IMR-90 (cell line): ENCODE results near the gene CAPN5. TPM values are rescaled to one million over a fixed set of nuclear protein-coding genes. Genes with fewer than 3 reads are reported as not detected.

Experiments
- ATAC-seq: fragments of 200-7000 bp; cut with Tn5 transposase; 2 replicates; pipeline ENCODE4 v1.9.1; 2020; ENCODE audit warnings: low read depth, mild to moderate bottlenecking, moderate library complexity
- BruUV-seq: library from RNA; stranded (reverse); fragments of 400-500 nt; replicated peaks from 2 replicates; lab custom pipeline; 2021; lab: Mats Ljungman, UMichigan
- CTCF ChIA-PET: fragments of 300-600 bp; formaldehyde crosslinking; extraction: SDS; loops from one replicate; lab custom pipeline; 2021; ENCODE audit warnings: antibody characterized with exemption; lab: Yijun Ruan, JAX
- POLR2A ChIA-PET: fragments of 300-600 bp; sonication (Branson Sonifier 250); formaldehyde crosslinking; loops from one replicate; lab custom pipeline; 2022; ENCODE audit warnings: antibody characterized with exemption; ENCODE audit not compliant: unreplicated experiment; lab: Charles Lee
- DNase-seq: peaks from one replicate; pipeline ENCODE4 v3.0.0; 2013
- H2AFZ ChIP-seq: replicated peaks from 2 replicates; pipeline ENCODE3; 2013; ENCODE audit warnings: low read length, mild to moderate bottlenecking; ENCODE audit not compliant: poor library complexity
- H2AK5ac ChIP-seq: 2 replicates; pipeline ENCODE4 v1.6.1; 2013; ENCODE audit warnings: low read depth, low read length, inconsistent platforms
- H2AK9ac ChIP-seq: replicated peaks from 2 replicates; pipeline ENCODE3; 2013; ENCODE audit warnings: mild to moderate bottlenecking, low read depth, low read length, moderate library complexity; ENCODE audit not compliant: poor library complexity
- H2BK120ac ChIP-seq: 2 replicates; pipeline ENCODE4 v1.6.1; 2013; ENCODE audit warnings: low read depth, low read length, inconsistent platforms
- H2BK15ac ChIP-seq: 3 replicates; pipeline ENCODE4 v1.6.1; 2013; ENCODE audit warnings: low read depth, low read length, inconsistent platforms
- H2BK20ac ChIP-seq: 2 replicates; pipeline ENCODE4 v1.6.1; 2013; ENCODE audit warnings: low read depth, mild to moderate bottlenecking, inconsistent platforms, low read length, moderate library complexity
- H2BK5ac ChIP-seq: 2 replicates; pipeline ENCODE4 v1.6.1; 2013; ENCODE audit warnings: mild to moderate bottlenecking, low read depth, low read length, inconsistent platforms; ENCODE audit not compliant: poor library complexity, severe bottlenecking
- H3K14ac ChIP-seq: replicated peaks from 2 replicates; pipeline ENCODE4 v1.6.1; 2013; ENCODE audit warnings: low read depth, low read length, inconsistent platforms
- H3K18ac ChIP-seq: 2 replicates; pipeline ENCODE4 v1.6.1; 2013; ENCODE audit warnings: low read depth, low read length, control low read depth
- H3K23ac ChIP-seq: 2 replicates; pipeline ENCODE4 v1.6.1; 2013; ENCODE audit warnings: low read depth, low read length, inconsistent platforms
- H3K27ac ChIP-seq: 2 replicates; pipeline ENCODE4 v1.5.1; 2013; ENCODE audit warnings: mild to moderate bottlenecking, control low read depth, low read length; ENCODE audit not compliant: insufficient read depth
- H3K27me3 ChIP-seq: 2 replicates; pipeline ENCODE4 v1.6.1; 2013; ENCODE audit warnings: low read length; ENCODE audit not compliant: control insufficient read depth, insufficient read depth
- H3K36me3 ChIP-seq: 2 replicates; pipeline ENCODE4 v1.6.1; 2013; ENCODE audit warnings: low read length, mixed read lengths; ENCODE audit not compliant: control insufficient read depth, insufficient read depth
- H3K4ac ChIP-seq: 2 replicates; pipeline ENCODE4 v1.6.1; 2013; ENCODE audit warnings: low read depth, low read length, inconsistent platforms
- H3K4me1 ChIP-seq: 2 replicates; pipeline ENCODE4 v1.6.1; 2013; ENCODE audit warnings: low read length, mixed read lengths; ENCODE audit not compliant: control insufficient read depth, insufficient read depth
- H3K4me2 ChIP-seq: 2 replicates; pipeline ENCODE4 v1.6.1; 2013; ENCODE audit warnings: low read depth, mild to moderate bottlenecking, control low read depth, low read length, moderate library complexity
- H3K4me3 ChIP-seq: 2 replicates; pipeline ENCODE4 v1.5.1; 2013; ENCODE audit warnings: low read depth, mild to moderate bottlenecking, control low read depth, low read length, moderate library complexity; ENCODE audit not compliant: insufficient read depth
- H3K56ac ChIP-seq: 2 replicates; pipeline ENCODE4 v1.6.1; 2013; ENCODE audit warnings: low read length, inconsistent platforms; ENCODE audit not compliant: insufficient read depth; ENCODE audit errors: extremely low read depth
- H3K79me1 ChIP-seq, 2 experiments: 2 replicates each; pipeline ENCODE4 v1.6.1; 2013; ENCODE audit warnings: low read length in 2 of 2, inconsistent platforms in 1 of 2, low read depth in 1 of 2
- H3K9ac ChIP-seq: 2 replicates; pipeline ENCODE4 v1.6.1; 2013; ENCODE audit warnings: low read depth, low read length, control low read depth
- H3K9me1 ChIP-seq: 2 replicates; pipeline ENCODE4 v1.6.1; 2013; ENCODE audit warnings: low read length, inconsistent platforms; ENCODE audit not compliant: insufficient read depth
- H3K9me3 ChIP-seq: 2 replicates; pipeline ENCODE4 v1.6.1; 2013; ENCODE audit warnings: low read length; ENCODE audit not compliant: control insufficient read depth, insufficient read depth
- H4K20me1 ChIP-seq: 2 replicates; pipeline ENCODE4 v1.6.1; 2013; ENCODE audit warnings: low read length, inconsistent platforms; ENCODE audit not compliant: insufficient read depth
- H4K5ac ChIP-seq: 2 replicates; pipeline ENCODE4 v1.6.1; 2013; ENCODE audit warnings: mild to moderate bottlenecking, low read depth, low read length, control low read depth
- H4K8ac ChIP-seq, 2 experiments: 2 replicates each; pipeline ENCODE4 v1.6.1; 2013; ENCODE audit warnings: low read depth in 2 of 2, low read length in 2 of 2, control low read depth in 1 of 2, inconsistent platforms in 1 of 2
- H4K91ac ChIP-seq: 2 replicates; pipeline ENCODE4 v1.6.1; 2013; ENCODE audit warnings: low read depth, low read length, inconsistent platforms; ENCODE audit not compliant: insufficient read depth
- WGBS, 2 experiments: methylation state at CpG; one replicate each; pipeline versions ENCODE4 v1.1.5 to v1.1.7; 2013; ENCODE audit warnings: missing lambda C conversion rate in 2 of 2; ENCODE audit not compliant: insufficient read length in 1 of 2; ENCODE audit errors: extremely low coverage in 2 of 2; 5-methylcytosine and 5-hydroxymethylcytosine counted together
- dilution Hi-C: fragments of 300-500 bp; cut with HindIII; formaldehyde crosslinking; loops from one replicate; pipeline ENCODE4 v1.14.3; 2018; ENCODE audit warnings: low sequenced_read_pairs; ENCODE audit not compliant: unreplicated experiment
- in situ Hi-C: fragments of 300-500 bp; cut with MboI; formaldehyde crosslinking; loops from 3 replicates; pipeline ENCODE4 v1.14.3; 2019; ENCODE audit warnings: low sequenced_read_pairs, inconsistent platforms, mixed read lengths
- intact Hi-C: fragments of 100-400 bp; cut with micrococcal nuclease; formaldehyde crosslinking; loops from 2 replicates; pipeline ENCODE4 v1.10.0; 2022
- polyA plus RNA-seq, 3 experiments: library from polyadenylated mRNA; depleted of rRNA; stranded (reverse); fragments of >200 nt; gene quantifications; 2 replicates each; pipeline ENCODE4 v1.2.3, GENCODE V29; 2012; ENCODE audit warnings: low replicate concordance in 1 of 3
- total RNA-seq: library from RNA; depleted of rRNA; stranded (reverse); fragments of >200 nt; gene quantifications from 2 replicates; pipeline ENCODE4 v1.2.3, GENCODE V29; 2012
- TF ChIP-seq, protein P1 (sequence below): fragments of 150-350 bp; IDR thresholded peaks from 2 replicates; pipeline ENCODE4 v1.6.1; 2017; ENCODE audit warnings: mild to moderate bottlenecking, antibody characterized with exemption, low read length, low read depth

The CAPN5 gene
- total and polyA plus RNA-seq, 2 of the 4 experiments (the other 2 are of a cell fraction), result 8.1 to 24.0 TPM

DNA sequence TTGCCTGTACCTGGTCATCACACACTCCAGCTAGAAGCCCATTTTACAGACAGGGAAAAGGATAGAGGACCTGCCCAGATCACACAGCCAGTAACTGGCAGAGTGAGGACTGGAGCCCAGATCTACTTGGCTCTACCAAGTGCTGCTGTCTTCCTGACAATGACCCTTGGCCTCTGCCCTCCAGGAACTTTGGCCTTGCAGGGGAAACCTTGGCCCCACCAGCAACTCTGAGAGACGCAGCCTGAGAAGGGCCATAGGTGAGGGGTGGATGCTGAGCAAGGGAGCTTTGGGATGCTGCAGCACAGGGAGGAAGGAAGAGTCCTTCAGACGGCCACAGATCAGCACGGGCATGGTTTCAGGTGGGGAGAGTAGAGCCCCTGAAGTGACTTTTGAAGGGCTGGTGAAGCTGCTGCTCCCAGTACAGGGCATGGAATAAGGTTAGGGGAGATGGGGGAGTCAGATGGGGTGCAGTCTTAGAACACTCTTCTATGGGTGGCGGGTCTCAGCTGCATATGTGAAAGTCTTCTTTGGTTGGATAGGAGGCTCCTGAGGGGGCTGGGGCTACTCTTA is 2.0 kb upstream of the CAPN5 start:
- Histone ChIP-seq H2AFZ (no peak overlapping the region), H3K14ac (no peak overlapping the region), H2BK15ac (no peak overlapping the region), H4K20me1 (no peaks in the 10 kb centered on the region), H2BK20ac (no peak overlapping the region), H4K8ac (no peak overlapping the region), H2BK120ac (no peak overlapping the region), H2AK9ac (no peak overlapping the region), H3K4me1 (peaks cover 11% of the 10 kb centered on the region), H4K5ac (no peak overlapping the region), H3K18ac (no peak overlapping the region), H2BK5ac (no peak overlapping the region), H3K4me2 (no peak overlapping the region), H3K36me3 (no peaks in the 10 kb centered on the region), H3K4ac (no peak overlapping the region), H2AK5ac (no peak overlapping the region), H3K56ac (no peak overlapping the region), H3K27ac (no peak overlapping the region), H3K79me1 (peaks cover 7 to 25% of the 10 kb centered on the region in 2 experiments; a peak in 3 of 4 replicates), H3K9me3 (no peaks in the 10 kb centered on the region), H3K27me3 (peaks cover 6% of the 10 kb centered on the region), H3K23ac (no peak overlapping the region), H4K91ac (no peak overlapping the region), H3K9ac (no peak overlapping the region), H3K9me1 (no peaks in the 10 kb centered on the region), H3K4me3 (no peak overlapping the region)
- dilution Hi-C loops (no loop called here), in situ Hi-C loops (no loop called here), intact Hi-C loops (no loop called here)
- ATAC-seq, result no peak
- TF ChIP-seq, protein P1, sequence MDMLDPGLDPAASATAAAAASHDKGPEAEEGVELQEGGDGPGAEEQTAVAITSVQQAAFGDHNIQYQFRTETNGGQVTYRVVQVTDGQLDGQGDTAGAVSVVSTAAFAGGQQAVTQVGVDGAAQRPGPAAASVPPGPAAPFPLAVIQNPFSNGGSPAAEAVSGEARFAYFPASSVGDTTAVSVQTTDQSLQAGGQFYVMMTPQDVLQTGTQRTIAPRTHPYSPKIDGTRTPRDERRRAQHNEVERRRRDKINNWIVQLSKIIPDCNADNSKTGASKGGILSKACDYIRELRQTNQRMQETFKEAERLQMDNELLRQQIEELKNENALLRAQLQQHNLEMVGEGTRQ, result no peak
- CTCF ChIA-PET, result interaction anchor here (0.9 kb wide), 1 partner anchor 17 kb away, joined by 3 read pairs; no protein-coding TSS in a partner anchor
- 60% methylated on average over 3 of the region's 4 CpGs; no CpG with 5 or more reads in 1 of the 2 experiments for WGBS, 2 experiments
- POLR2A ChIA-PET, result no interaction called here
- no peak for DNase-seq
- no TSS peak for BruUV-seq
